ENCODE data around the gene PUSL1.
A peak's percentile ranks its signal among the peaks of the same experiment; 100 is the strongest.

DNA sequence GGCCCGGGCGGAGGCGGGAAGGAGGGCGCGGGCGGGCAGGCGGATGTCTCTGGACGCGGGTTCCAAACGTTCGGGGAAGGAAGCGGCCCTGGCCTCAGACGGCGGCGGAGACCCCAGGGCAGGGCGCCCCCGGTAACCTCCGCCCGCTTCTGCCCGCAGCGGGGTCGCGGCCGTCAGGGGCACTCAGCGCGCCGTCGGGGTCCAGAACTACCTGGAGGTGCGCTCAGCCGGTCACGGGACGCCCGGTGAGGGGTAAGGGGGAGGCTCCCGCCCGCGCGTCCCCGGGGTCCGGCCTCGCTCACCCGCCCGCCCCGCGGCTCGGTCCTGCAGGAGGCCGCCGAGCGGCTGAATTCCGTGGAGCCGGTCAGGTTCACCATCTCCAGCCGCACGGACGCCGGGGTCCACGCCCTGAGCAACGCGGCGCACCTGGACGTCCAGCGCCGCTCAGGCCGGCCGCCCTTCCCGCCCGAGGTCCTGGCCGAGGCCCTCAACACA, 406 bp downstream of the PUSL1 start:
- TF ChIP-seq HIC1 (tag by site-specific recombination; IDR thresholded peaks at IDR 0.05) (no peak; the same call in 1 of the 2 replicates), BCL11A (tag by site-specific recombination; IDR thresholded peaks at IDR 0.05; ENCODE audit: low read depth) (no peak), ZNF239 (tag by site-specific recombination; IDR thresholded peaks at IDR 0.05) (no peak), ZBTB20 (tag by site-specific recombination; IDR thresholded peaks at IDR 0.05) (no peak), ZNF561 (tag by site-specific recombination; IDR thresholded peaks at IDR 0.05; ENCODE audit: borderline replicate concordance) (0 out of 2 replicates have a peak, but pooled peaks have one; percentile 35)
- TF ChIP-seq, protein P1, sequence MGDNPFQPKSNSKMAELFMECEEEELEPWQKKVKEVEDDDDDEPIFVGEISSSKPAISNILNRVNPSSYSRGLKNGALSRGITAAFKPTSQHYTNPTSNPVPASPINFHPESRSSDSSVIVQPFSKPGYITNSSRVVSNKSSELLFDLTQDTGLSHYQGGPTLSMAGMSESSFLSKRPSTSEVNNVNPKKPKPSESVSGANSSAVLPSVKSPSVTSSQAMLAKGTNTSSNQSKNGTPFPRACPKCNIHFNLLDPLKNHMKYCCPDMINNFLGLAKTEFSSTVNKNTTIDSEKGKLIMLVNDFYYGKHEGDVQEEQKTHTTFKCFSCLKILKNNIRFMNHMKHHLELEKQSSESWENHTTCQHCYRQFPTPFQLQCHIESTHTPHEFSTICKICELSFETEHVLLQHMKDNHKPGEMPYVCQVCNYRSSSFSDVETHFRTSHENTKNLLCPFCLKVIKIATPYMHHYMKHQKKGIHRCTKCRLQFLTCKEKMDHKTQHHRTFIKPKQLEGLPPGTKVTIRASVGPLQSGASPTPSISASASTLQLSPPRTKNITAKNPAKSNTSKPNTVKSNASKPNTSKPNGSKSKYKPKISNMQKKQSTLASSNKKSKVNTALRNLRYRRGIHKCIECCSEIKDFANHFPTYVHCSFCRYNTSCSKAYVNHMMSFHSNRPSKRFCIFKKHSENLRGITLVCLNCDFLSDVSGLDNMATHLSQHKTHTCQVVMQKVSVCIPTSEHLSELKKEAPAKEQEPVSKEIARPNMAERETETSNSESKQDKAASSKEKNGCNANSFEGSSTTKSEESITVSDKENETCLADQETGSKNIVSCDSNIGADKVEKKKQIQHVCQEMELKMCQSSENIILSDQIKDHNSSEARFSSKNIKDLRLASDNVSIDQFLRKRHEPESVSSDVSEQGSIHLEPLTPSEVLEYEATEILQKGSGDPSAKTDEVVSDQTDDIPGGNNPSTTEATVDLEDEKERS (tag by site-specific recombination; IDR thresholded peaks at IDR 0.05): no peak
- TF ChIP-seq, protein P2, sequence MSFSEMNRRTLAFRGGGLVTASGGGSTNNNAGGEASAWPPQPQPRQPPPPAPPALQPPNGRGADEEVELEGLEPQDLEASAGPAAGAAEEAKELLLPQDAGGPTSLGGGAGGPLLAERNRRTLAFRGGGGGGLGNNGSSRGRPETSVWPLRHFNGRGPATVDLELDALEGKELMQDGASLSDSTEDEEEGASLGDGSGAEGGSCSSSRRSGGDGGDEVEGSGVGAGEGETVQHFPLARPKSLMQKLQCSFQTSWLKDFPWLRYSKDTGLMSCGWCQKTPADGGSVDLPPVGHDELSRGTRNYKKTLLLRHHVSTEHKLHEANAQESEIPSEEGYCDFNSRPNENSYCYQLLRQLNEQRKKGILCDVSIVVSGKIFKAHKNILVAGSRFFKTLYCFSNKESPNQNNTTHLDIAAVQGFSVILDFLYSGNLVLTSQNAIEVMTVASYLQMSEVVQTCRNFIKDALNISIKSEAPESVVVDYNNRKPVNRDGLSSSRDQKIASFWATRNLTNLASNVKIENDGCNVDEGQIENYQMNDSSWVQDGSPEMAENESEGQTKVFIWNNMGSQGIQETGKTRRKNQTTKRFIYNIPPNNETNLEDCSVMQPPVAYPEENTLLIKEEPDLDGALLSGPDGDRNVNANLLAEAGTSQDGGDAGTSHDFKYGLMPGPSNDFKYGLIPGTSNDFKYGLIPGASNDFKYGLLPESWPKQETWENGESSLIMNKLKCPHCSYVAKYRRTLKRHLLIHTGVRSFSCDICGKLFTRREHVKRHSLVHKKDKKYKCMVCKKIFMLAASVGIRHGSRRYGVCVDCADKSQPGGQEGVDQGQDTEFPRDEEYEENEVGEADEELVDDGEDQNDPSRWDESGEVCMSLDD (tag by site-specific recombination; IDR thresholded peaks at IDR 0.05): no peak

Data from HEK293 (cell line).